HG03439 (cell line): ENCODE results near the gene ZNF385C.

Experiments used
- ATAC-seq: cut with Tn5 transposase; IDR thresholded peaks from one replicate; pipeline ENCODE4 v1.9.1; 2021; ENCODE audit warnings: mild to moderate bottlenecking, moderate library complexity; ENCODE audit not compliant: unreplicated experiment

The ZNF385C gene

GRCh38 chr17:42110301-42111264 lies 12.3 kb upstream of the ZNF385C start:
- ATAC-seq: no peak

DNA sequence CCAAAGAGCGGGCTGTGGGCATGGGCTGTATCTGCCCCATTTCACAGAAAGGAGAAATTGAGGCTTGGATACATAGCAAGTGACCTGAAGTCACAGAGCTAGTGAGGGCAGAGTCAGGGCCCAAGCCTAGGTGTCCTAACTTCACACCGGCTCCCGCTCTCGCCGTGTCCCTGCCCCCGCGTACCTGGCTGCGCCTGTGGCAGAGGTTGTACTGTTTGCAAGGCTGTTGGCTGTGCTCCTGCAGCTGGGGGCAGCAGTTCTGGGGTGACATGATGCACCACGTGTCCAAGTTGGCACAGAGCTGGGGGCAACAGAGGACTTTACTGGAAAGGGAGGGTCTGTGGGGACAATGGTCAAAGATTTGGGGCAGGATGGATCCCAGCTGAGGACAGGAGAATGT lies 10.8 kb upstream of the ZNF385C start:
- no peak for ATAC-seq

GRCh38 chr17:42107597-42108576 lies 9.6 kb upstream of the ZNF385C start:
- ATAC-seq: peak; percentile 72

GRCh38 chr17:42107124-42107523 lies 8.9 kb upstream of the ZNF385C start:
- no peak for ATAC-seq

DNA sequence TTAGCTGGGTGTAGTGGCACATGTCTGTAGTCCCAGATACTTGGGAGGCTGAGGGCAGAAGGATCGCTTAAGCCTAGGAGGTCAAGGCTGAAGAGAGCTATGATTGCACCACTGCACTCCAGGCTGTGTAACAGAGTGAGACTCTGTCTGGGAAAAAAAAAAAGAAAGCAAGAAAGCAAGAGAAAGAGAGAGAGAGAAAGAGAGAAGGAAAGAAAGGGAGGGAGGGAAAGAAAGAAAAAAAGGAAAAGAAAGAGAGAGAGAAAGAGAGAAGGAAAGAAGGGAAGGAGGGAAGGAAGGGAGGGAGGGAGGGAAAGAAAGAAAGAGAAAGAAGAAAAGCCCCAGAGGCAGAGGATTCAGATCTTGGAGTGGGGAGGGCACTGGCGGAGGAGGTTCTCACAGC lies 7.7 kb upstream of the ZNF385C start:
- ATAC-seq: no peak

DNA sequence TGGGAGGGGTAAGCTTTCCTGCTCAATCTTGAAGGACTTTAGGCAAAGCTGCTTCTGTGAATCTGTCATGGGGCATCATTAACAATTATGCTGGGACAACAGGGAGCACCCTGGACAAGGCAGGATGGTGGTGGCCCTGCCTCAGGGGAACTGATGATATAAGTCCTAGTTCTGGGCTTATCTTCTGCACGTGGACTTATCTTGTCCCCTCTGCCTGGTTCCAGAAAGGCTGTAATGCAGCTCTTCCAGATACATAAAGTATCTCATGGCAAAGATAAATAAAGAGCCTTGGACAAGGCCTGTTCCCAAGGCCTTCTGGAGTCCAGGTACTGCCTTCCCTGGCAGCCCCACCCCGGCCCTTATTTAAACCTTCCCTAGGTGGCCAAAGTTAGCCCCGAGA lies 6.0 kb upstream of the ZNF385C start:
- ATAC-seq: no peak

DNA sequence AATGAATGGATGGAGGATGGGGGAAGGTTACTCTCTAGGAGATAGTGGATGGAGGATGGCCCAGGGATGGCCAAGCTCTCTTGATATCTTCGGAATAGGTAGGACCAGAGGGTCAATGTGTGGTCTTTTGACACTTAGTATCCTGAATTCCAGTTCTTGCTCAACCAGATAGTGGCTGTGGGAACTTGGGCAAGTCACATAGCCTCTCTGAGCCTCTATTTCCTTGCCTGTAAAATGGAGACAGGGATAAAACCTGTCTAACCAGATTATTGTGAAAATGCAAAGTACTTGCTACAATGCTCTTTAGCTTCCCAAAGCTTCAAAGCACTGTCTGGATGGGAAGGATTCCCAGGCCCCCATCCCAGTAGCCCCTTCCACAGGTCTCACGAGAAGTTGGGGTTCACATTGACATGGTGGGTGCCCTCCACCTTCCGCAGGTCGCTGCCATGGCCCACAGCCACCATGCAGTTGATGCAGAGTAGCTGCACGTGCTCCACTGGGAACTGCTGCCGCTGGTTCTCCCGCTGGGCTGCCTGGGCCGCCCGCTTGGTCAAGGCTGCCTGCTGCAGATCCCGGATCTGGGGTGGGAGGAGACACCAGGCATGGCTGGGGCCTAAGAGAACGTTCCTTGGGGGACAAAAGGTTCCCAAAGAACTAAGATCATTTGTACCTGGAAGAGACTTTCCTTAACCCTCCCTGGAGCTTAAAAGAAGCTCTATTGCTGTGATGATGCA lies 5.1 kb upstream of the ZNF385C start:
- ATAC-seq: no peak

DNA sequence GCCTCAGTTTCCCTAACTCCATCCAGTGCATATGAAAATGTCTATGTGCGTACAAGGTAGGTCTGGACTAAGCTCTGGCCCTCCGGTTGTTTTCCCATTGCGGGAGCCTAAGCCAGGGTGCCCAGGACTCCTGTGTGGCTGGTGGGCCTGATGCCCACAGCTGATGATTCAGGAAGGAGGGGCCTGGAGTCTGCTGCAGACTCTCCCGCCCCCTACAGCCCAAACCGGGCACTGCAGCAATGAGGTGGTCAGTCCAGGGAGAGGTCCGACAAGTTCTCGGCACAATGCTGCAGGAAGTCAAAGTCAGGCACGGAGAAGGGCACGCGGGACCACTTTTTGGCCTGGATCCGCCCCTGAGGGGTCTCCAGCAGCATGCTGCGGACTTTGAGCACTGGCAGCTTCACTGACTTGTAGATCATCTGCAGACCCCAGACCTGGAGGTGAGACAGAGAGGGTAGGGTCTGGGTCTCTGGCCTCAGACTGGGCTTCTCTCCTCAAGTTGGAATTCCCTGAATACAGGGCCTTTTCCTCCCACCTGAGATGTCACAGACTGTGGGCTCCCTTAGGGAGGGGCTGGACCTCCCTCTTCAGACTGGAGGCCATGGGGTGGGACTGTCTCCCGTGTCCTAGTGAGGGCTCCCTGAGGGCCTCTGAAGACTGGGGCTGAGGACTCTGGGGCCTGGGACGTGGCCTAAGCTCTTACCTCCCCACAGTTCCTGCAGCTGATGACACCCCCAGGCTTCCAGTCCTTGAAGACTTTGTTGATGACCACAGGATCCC lies 3.4 kb upstream of the ZNF385C start:
- no peak for ATAC-seq

- no peak for ATAC-seq
Observed at GRCh38 chr17:42098730-42099399, 592 bp upstream of the ZNF385C start.

DNA sequence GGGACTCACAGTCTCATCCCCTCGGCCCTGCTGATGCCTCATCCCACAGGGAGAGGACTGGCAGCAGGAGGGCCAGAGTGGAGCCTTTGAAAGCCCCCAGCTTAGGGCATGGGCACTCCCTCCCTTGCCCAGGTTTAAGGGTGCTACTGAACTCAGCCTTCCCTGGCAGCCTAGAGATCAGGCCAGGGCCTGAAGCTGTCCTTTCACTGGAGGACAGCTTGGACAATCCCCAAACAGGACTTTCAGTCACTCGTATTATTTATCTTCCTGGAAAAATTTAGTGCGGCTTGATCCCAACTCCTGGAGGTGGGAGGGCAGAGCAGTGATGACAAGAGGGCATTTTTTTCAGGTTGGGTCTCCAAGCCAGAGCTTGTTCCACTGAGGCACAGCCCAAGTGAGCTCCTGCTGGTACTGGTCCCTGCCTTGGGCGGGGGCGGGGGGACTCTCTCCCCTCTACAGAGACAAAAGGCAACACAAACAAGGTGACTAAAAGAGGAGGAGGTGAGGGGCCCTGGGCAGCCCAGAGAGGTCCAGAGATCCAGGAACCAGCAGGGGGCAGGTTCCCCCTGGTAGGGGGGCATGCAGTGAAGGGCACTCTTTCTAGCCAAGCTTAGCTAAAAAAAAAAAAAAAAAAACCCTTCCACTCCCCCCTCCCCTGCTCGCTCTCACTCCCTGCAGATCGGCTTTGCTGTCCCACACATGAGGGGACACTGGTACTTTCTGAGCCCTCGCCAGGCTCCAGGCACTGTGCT lies 1.7 kb downstream of the ZNF385C start:
- no peak for ATAC-seq

DNA sequence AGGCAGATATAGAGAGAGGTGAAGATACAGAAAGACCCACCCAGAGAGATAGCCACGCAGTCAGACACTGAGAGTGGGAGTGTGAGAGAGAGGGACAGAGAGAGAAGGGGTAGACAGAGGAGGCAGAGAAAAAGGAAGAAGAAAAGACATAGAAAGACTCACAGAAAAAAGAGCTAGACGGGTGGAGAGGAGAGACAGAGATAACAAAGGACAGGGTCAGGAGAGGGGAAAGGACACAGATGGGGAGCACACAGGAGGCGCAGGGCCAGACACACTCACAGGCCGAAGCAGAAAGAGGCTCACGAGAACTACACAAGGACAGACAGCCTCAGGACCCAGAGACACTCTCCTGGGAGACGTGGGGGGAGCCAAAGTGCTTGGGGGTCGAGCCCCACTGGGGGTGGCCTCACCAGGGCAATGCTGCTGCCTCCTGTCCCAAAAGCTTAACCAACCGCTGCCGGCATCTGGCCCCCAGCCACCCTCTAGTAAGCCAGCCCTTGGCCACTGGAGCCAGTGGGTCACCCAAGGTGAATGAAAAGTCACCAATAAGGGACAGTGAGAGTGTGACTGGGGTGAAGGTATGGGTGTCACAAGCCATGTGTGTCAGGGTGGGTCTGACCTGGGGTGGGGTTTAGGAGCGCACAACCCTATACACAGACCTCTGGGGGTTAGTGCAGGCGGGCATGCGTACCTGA lies 3.8 kb downstream of the ZNF385C start:
- no peak for ATAC-seq

DNA sequence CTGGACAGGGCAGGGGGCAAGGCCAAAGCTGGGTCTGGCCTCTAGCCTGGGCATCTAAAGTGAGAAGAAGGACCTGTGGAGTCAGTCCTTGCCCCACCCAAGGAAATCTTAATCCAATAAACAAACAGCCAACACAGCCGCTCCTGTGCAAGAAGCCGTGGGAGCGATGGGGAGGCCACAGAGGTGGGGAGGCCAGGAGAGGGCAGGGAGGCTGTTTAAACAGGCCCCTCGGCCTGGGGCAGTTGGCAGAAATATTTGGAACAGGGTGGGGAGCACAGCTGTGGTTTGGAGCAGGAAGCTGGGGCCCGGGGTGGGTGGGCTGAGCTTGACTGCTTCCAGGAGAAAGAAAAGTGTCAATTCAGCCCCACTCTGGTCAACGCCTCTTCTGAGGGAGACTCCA lies 5.3 kb downstream of the ZNF385C start:
- ATAC-seq: no peak

- ATAC-seq: no peak
Observed at GRCh38 chr17:42090964-42091790, 7.1 kb downstream of the ZNF385C start.

DNA sequence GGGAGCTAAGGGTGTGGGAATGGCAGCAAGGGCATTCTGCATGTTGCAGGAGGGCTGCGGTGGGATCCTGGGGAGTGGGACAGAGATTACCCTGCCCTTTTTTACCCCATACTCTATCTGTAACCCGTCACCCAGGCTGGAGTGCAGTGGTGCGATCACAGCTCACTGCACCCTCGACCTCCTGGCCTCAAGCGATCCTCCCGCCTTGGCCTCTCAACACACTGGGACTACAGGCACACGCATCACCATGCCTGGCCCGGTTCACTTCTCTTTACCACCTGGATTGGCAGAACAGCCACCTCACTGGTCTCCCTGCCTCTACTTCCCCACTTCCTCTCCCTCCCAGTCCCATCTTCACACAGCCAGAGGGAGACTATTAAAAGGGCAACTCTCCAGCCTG lies 9.5 kb downstream of the ZNF385C start:
- ATAC-seq: no peak

GRCh38 chr17:42087736-42088705 lies 10.3 kb downstream of the ZNF385C start:
- ATAC-seq: no peak

DNA sequence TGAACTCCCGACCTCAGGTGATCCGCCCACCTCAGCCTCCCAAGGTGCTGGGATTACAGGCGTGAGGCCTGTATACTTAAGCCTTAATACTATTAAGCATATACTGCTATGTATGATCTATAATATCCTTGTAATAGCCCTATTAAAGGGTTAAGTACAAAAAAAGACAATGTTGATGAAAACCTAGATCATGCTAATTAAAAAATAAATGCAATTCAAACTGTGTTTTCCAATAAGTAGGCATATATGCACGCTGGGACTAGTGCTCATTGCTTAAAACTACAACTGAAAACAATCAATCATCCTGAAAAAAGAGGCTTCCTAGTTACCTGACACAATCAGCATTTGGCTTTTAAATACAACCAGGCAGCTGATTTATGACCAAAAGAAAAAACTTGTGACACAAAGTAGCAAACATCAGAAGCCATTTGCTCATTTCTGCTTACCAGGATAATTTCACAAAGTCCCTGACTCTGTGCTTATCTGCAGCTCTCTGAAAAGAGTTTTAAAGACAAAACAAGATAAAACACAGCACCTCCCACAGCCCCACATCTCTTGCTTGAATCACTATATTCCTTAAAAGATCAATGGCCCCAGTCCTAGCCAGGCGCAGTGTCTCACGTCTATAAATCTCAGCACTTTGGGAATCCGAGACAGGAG lies 11.1 kb downstream of the ZNF385C start:
- no peak for ATAC-seq
